IMR-90 (cell line): ENCODE results near the gene LAMB1.

Experiments
- CEBPB ChIP-seq: IDR thresholded peaks from 2 replicates; pipeline ENCODE4 v1.6.1; 2012; ENCODE audit warnings: low read depth, low read length, improper control_type of control experiment
- CHD1 ChIP-seq: IDR thresholded peaks from 2 replicates; pipeline ENCODE4 v1.6.1; 2012; ENCODE audit warnings: low read depth, low read length, improper control_type of control experiment
- CTCF ChIP-seq: conservative IDR thresholded peaks from 2 replicates; pipeline ENCODE4 v1.5.1; 2012; ENCODE audit warnings: mild to moderate bottlenecking, low read depth, low read length, improper control_type of control experiment
- FOS ChIP-seq: fragments of 150-350 bp; IDR thresholded peaks from 2 replicates; pipeline ENCODE4 v1.6.1; 2016; ENCODE audit warnings: low read depth, low read length
- MAFK ChIP-seq: IDR thresholded peaks from 2 replicates; pipeline ENCODE4 v1.6.1; 2012; ENCODE audit warnings: low read depth, low read length, improper control_type of control experiment
- MXI1 ChIP-seq: IDR thresholded peaks from 2 replicates; pipeline ENCODE4 v1.6.1; 2012; ENCODE audit warnings: low read depth, mild to moderate bottlenecking, low read length, moderate library complexity, borderline replicate concordance
- POLR2A ChIP-seq: IDR thresholded peaks from 2 replicates; pipeline ENCODE4 v1.6.1; 2012; ENCODE audit warnings: mild to moderate bottlenecking, low read depth, low read length
- RAD21 ChIP-seq: IDR thresholded peaks from 2 replicates; pipeline ENCODE4 v1.6.1; 2012; ENCODE audit warnings: low read length, improper control_type of control experiment
- RCOR1 ChIP-seq: IDR thresholded peaks from 2 replicates; pipeline ENCODE4 v1.6.1; 2012; ENCODE audit warnings: mild to moderate bottlenecking, low read length, improper control_type of control experiment; ENCODE audit not compliant: insufficient replicate concordance
- RFX5 ChIP-seq: IDR thresholded peaks from 2 replicates; pipeline ENCODE4 v1.8.0; 2012; ENCODE audit warnings: low read depth, mild to moderate bottlenecking, low read length, moderate library complexity
- SMC3 ChIP-seq: fragments of 150-350 bp; IDR thresholded peaks from 2 replicates; pipeline ENCODE4 v1.6.1; 2016; ENCODE audit warnings: low read depth, mild to moderate bottlenecking, antibody characterized with exemption, low read length, moderate library complexity
- USF2 ChIP-seq: fragments of 150-350 bp; IDR thresholded peaks from 2 replicates; pipeline ENCODE4 v1.6.1; 2017; ENCODE audit warnings: mild to moderate bottlenecking, antibody characterized with exemption, low read length, low read depth

GRCh38 chr7:107993891-107994291, 9.1 kb downstream of the LAMB1 start:
- TF ChIP-seq CTCF = no peak
- TF ChIP-seq POLR2A = no peak
- no peak for TF ChIP-seq USF2
- no peak for TF ChIP-seq CEBPB
- no peak for TF ChIP-seq FOS
- TF ChIP-seq MXI1 = no peak
- no peak for TF ChIP-seq RAD21
- TF ChIP-seq SMC3 = no peak
- TF ChIP-seq MAFK = no peak
- TF ChIP-seq RCOR1 = no peak
- TF ChIP-seq RFX5 = no peak
- TF ChIP-seq CHD1 = no peak
